ENCODE data around the gene ALG14. TPM values are rescaled to one million over a fixed set of nuclear protein-coding genes. Genes with fewer than 3 reads are reported as not detected.

The ALG14 gene
- total RNA-seq, 4 donors from 2014 or later, result 1.1 to 2.4 (median 1.4) TPM

DNA sequence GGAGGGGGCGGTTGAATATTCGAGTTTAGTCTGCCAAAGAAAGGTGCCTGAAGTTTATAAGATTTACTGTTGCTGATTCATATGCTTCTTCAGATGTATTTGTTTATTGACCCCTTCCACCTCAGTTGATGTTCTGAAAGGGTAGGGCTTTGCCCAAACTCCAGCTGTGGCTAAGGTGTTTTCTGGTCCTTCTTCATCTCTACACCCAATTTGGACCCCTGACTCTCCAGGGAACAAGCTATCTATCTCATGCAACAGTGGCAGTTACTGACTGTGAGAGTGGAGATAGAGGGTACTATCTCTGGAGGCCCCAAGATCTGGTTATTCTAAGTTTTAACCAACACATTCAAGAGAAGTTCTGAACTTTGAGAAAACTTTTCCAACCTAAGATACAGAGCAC is 12.6 kb upstream of the ALG14 start:
- TF ChIP-seq, protein P1, sequence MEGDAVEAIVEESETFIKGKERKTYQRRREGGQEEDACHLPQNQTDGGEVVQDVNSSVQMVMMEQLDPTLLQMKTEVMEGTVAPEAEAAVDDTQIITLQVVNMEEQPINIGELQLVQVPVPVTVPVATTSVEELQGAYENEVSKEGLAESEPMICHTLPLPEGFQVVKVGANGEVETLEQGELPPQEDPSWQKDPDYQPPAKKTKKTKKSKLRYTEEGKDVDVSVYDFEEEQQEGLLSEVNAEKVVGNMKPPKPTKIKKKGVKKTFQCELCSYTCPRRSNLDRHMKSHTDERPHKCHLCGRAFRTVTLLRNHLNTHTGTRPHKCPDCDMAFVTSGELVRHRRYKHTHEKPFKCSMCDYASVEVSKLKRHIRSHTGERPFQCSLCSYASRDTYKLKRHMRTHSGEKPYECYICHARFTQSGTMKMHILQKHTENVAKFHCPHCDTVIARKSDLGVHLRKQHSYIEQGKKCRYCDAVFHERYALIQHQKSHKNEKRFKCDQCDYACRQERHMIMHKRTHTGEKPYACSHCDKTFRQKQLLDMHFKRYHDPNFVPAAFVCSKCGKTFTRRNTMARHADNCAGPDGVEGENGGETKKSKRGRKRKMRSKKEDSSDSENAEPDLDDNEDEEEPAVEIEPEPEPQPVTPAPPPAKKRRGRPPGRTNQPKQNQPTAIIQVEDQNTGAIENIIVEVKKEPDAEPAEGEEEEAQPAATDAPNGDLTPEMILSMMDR (IDR thresholded peaks at IDR 0.05; ENCODE audit: low read depth), result no peak

DNA sequence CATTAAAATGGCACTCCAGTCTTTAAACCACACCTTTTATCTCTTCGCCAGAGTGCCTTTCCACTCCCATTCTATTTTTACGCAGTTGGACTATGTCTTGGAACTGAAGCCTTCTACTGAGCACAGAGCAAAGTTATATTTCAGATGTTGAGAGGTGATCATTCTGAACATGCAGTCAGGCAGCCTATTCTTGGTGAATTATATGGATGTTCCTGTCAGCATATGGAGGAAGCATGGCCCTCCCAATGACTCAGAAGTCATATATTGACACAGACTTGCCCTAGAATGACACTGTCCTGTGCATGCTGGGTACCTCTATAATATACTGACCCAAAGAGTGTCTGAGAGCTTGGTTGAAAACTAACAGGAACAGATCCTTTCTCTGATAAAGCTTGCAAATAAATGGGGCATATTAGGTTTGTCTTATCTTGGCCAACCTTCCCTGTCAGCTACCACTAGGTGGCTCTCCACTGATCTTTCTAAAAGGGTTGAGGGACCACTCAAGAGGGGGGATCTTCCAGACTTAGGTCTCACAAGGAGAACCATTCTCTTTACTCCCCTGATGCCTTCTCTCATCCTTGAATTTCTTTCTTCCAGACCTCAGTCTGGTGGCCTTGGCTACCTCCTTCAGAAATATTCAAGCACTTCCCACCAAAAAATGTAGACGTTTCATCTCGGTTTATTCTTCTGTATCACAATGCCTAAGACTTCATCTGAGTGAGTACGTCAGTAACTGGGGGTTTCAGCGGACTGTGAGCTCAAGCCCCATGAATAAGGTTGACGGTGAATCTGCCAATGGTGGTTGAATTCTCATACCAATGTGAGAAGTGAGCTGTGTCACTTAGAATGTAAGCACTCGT is 11.8 kb upstream of the ALG14 start:
- TF ChIP-seq, protein P1 (IDR thresholded peaks at IDR 0.05; ENCODE audit: low read depth), result no peak

- TF ChIP-seq, protein P1 (IDR thresholded peaks at IDR 0.05; ENCODE audit: low read depth), result no peak
Measured at GRCh38 chr1:95080879-95081278, 8.1 kb upstream of the ALG14 start.

- TF ChIP-seq, protein P1 (IDR thresholded peaks at IDR 0.05; ENCODE audit: low read depth), result no peak
Measured at GRCh38 chr1:95080446-95080845, 7.7 kb upstream of the ALG14 start.

DNA sequence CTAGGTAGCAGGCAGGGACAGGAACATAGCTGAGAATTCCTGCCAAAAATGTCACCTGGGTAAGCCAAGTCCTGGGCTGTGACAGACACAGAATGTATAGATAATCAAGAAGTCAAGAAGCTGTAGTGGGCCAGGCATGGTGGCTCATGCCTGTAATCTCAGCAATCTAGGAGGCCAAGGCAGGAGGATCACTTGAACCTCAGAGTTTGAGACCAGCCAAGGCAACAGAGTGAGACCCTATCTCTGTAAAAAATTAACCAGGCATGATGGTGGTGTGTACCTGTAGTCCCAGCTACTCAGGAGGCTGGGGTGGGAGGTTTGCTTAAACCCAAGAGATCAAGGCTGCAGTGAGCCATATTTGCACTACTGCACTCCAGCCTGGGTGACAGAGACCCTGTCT is 3.3 kb upstream of the ALG14 start:
- TF ChIP-seq, protein P1 (IDR thresholded peaks at IDR 0.05; ENCODE audit: low read depth), result no peak

DNA sequence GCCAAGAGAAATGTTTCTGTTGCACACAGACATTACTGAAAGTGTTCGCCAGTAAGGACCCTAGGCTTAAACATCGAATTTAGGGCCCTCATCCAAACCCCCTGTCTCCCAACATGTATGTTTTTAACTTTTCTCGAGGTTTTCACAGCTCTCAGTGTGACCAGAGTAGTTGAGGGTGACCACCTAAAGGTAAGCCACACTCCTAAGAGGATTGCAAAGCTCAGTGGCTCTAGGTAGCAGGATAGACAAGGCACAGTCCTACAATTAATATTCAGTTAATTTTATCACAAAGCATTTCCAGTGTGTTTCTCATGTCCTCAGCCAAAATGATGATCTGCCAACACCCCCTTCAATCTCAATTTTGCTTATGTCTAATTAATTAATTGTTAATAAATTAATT is 695 bp upstream of the ALG14 start:
- TF ChIP-seq, protein P1 (IDR thresholded peaks at IDR 0.05; ENCODE audit: low read depth), result no peak

DNA sequence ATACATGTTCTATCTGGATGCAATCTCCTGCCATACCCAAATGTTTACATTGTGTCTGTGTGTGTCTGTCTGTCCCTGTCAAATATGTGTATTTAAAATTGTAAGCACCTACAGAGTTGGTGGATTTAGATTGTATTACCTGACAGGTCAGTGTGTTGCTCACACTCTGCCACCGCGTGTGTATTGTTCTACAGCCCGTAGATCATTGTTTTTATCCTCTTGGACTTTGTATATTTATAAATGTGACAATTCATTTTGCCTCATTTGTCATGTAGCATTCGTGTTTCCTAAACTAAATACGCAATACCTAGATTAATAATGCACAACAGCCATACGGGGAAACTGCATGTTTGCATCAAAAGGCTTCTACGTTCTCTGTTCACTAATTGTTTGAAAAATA is 634 bp downstream of the ALG14 start:
- TF ChIP-seq, protein P1 (IDR thresholded peaks at IDR 0.05; ENCODE audit: low read depth), result no peak

All from subcutaneous adipose tissue (tissue), 4 donors.